Mesenchymal stem cell (in vitro differentiated cells and primary cell): ENCODE data around the gene FAM110D.

ENCODE experiments used
- DNase-seq: peaks from one replicate; pipeline ENCODE4 v3.0.0-alpha.2; 2013
- H2AFZ ChIP-seq: one replicate; pipeline ENCODE4 v1.6.1; 2013; ENCODE audit warnings: low read depth, mild to moderate bottlenecking, control low read depth, inconsistent platforms, low read length, moderate library complexity
- H2AK5ac ChIP-seq: 2 replicates; pipeline ENCODE4 v1.6.1; 2013; ENCODE audit warnings: low read length, moderate library complexity, mild to moderate bottlenecking, inconsistent platforms; ENCODE audit not compliant: severe bottlenecking
- H2BK120ac ChIP-seq: one replicate; pipeline ENCODE4 v1.6.1; 2013; ENCODE audit warnings: low read depth, mild to moderate bottlenecking, inconsistent platforms, low read length, moderate library complexity
- H2BK12ac ChIP-seq, 2 experiments: one replicate each; pipeline ENCODE4 v1.6.1; 2013; ENCODE audit warnings: inconsistent platforms in 2 of 2, low read length in 2 of 2, mild to moderate bottlenecking in 2 of 2, moderate library complexity in 2 of 2, control low read depth in 1 of 2
- H2BK15ac ChIP-seq: one replicate; pipeline ENCODE4 v1.6.1; 2013; ENCODE audit warnings: mild to moderate bottlenecking, low read depth, inconsistent platforms; ENCODE audit not compliant: poor library complexity, severe bottlenecking
- H2BK5ac ChIP-seq: 2 replicates; pipeline ENCODE4 v1.6.1; 2013; ENCODE audit warnings: low read depth, mild to moderate bottlenecking, low read length, control low read depth, inconsistent platforms; ENCODE audit not compliant: poor library complexity, severe bottlenecking
- H3K14ac ChIP-seq, 2 experiments: one replicate each; pipeline ENCODE4 v1.6.1; 2013; ENCODE audit warnings: inconsistent platforms in 2 of 2, low read length in 2 of 2, control low read depth in 1 of 2, mild to moderate bottlenecking in 1 of 2, moderate library complexity in 1 of 2
- H3K18ac ChIP-seq, 2 experiments: one replicate each; pipeline ENCODE4 v1.6.1; 2013; ENCODE audit warnings: inconsistent platforms in 2 of 2, low read length in 2 of 2, control low read depth in 1 of 2, low read depth in 1 of 2, mild to moderate bottlenecking in 1 of 2
- H3K23ac ChIP-seq, 2 experiments: one replicate each; pipeline ENCODE4 v1.6.1; 2013; ENCODE audit warnings: inconsistent platforms in 2 of 2, low read length in 2 of 2, mild to moderate bottlenecking in 2 of 2, moderate library complexity in 2 of 2, control low read depth in 1 of 2
- H3K27ac ChIP-seq: 2 replicates; pipeline ENCODE4 v1.5.1; 2013; ENCODE audit warnings: mild to moderate bottlenecking, moderate library complexity, low read length, control low read depth, inconsistent platforms; ENCODE audit not compliant: poor library complexity, severe bottlenecking
- H3K27me3 ChIP-seq, 2 experiments: 2 replicates each; pipeline versions ENCODE4 v1.6.1 to v1.7.0; 2013; ENCODE audit warnings: low read length in 2 of 2, mild to moderate bottlenecking in 2 of 2, moderate library complexity in 2 of 2, control low read depth in 1 of 2, inconsistent platforms in 1 of 2; ENCODE audit not compliant: control insufficient read depth in 1 of 2, insufficient read depth in 1 of 2
- H3K36me3 ChIP-seq, 2 experiments: 2 replicates each; pipeline versions ENCODE4 v1.6.1 to v1.7.0; 2013; ENCODE audit warnings: low read length in 2 of 2, control low read depth in 1 of 2, inconsistent platforms in 1 of 2, low read depth in 1 of 2, mild to moderate bottlenecking in 1 of 2; ENCODE audit not compliant: insufficient read depth in 2 of 2, control insufficient read depth in 1 of 2
- H3K4ac ChIP-seq, 2 experiments: one replicate each; pipeline ENCODE4 v1.6.1; 2013; ENCODE audit warnings: inconsistent platforms in 2 of 2, low read length in 2 of 2, mild to moderate bottlenecking in 2 of 2, moderate library complexity in 2 of 2, control low read depth in 1 of 2, low read depth in 1 of 2
- H3K4me1 ChIP-seq: 2 replicates; pipeline ENCODE4 v1.6.1; 2013; ENCODE audit warnings: low read depth, low read length, control low read depth; ENCODE audit not compliant: control insufficient read depth, insufficient read depth
- H3K4me2 ChIP-seq: 2 replicates; pipeline ENCODE4 v1.6.1; 2013; ENCODE audit warnings: low read length, mild to moderate bottlenecking, inconsistent platforms; ENCODE audit not compliant: poor library complexity, severe bottlenecking
- H3K4me3 ChIP-seq, 2 experiments: 2 replicates each; pipeline versions ENCODE4 v1.5.1 to v1.7.0; 2013; ENCODE audit warnings: low read length in 2 of 2, mild to moderate bottlenecking in 2 of 2, control low read depth in 1 of 2, low read depth in 1 of 2; ENCODE audit not compliant: insufficient read depth in 1 of 2
- H3K79me1 ChIP-seq: replicated peaks from 2 replicates; pipeline ENCODE4 v1.6.1; 2013; ENCODE audit warnings: mild to moderate bottlenecking, control low read depth, low read length, inconsistent platforms; ENCODE audit not compliant: poor library complexity, severe bottlenecking
- H3K9ac ChIP-seq: 2 replicates; pipeline ENCODE4 v1.7.0; 2013; ENCODE audit warnings: mild to moderate bottlenecking, low read length, moderate library complexity
- H3K9me3 ChIP-seq: 2 replicates; pipeline ENCODE4 v1.7.0; 2013; ENCODE audit warnings: mild to moderate bottlenecking, low read length; ENCODE audit not compliant: control insufficient read depth
- H4K8ac ChIP-seq: one replicate; pipeline ENCODE4 v1.6.1; 2013; ENCODE audit warnings: inconsistent platforms, mild to moderate bottlenecking, low read length, moderate library complexity
- H4K91ac ChIP-seq: one replicate; pipeline ENCODE4 v1.6.1; 2013; ENCODE audit warnings: mild to moderate bottlenecking, low read length, inconsistent platforms
- WGBS: methylation state at CpG from one replicate; pipeline ENCODE4 v1.1.7; 2013; ENCODE audit warnings: mixed read lengths; 5-methylcytosine and 5-hydroxymethylcytosine counted together

Gene FAM110D

GRCh38 chr1:26154750-26155149 is 4.1 kb upstream of the FAM110D start:
- H3K27ac ChIP-seq, result no peak overlapping the region
- H2AK5ac ChIP-seq, result no peak overlapping the region
- H3K27me3 ChIP-seq, result peaks cover 72 to 84% of the 10 kb centered on the region in 2 experiments
- H3K36me3 ChIP-seq, result no peaks in the 10 kb centered on the region
- 44% methylated on average over 8 of the region's 9 CpGs for WGBS
- H3K9me3 ChIP-seq, result no peaks in the 10 kb centered on the region
- H2BK12ac ChIP-seq, result no peak overlapping the region
- no peak overlapping the region for H4K91ac ChIP-seq
- H3K9ac ChIP-seq, result no peak overlapping the region
- no peak overlapping the region for H2BK5ac ChIP-seq
- H3K4ac ChIP-seq, result no peak overlapping the region
- no peak overlapping the region for H3K18ac ChIP-seq
- no peak overlapping the region for H3K14ac ChIP-seq
- H3K4me2 ChIP-seq, result no peak overlapping the region
- DNase-seq, result no peak
- H2BK15ac ChIP-seq, result no peak overlapping the region
- H3K4me3 ChIP-seq, result no peak overlapping the region
- no peak overlapping the region for H4K8ac ChIP-seq
- no peak overlapping the region for H2BK120ac ChIP-seq
- no peaks in the 10 kb centered on the region for H3K79me1 ChIP-seq
- H3K4me1 ChIP-seq, result peaks cover 5% of the 10 kb centered on the region
- H3K23ac ChIP-seq, result no peak overlapping the region
- H2AFZ ChIP-seq, result no peak overlapping the region

- peak overlapping the region in 1 of 2 experiments; percentile 5 for H3K18ac ChIP-seq
- no peak for DNase-seq
- no peak overlapping the region for H2BK12ac ChIP-seq
- no peak overlapping the region for H3K14ac ChIP-seq
- no peak overlapping the region for H4K8ac ChIP-seq
- peaks cover 5% of the 10 kb centered on the region for H3K4me1 ChIP-seq
- H3K27ac ChIP-seq, result no peak overlapping the region
- H2BK120ac ChIP-seq, result no peak overlapping the region
- no peak overlapping the region for H2BK5ac ChIP-seq
- H3K27me3 ChIP-seq, result peaks cover 69 to 81% of the 10 kb centered on the region in 2 experiments
- H3K36me3 ChIP-seq, result no peaks in the 10 kb centered on the region
- no peak overlapping the region for H2AK5ac ChIP-seq
- H3K9ac ChIP-seq, result no peak overlapping the region
- H2BK15ac ChIP-seq, result no peak overlapping the region
- H3K9me3 ChIP-seq, result no peaks in the 10 kb centered on the region
- H3K4me3 ChIP-seq, result no peak overlapping the region
- H3K4ac ChIP-seq, result no peak overlapping the region
- no peak overlapping the region for H4K91ac ChIP-seq
- H3K4me2 ChIP-seq, result no peak overlapping the region
- H2AFZ ChIP-seq, result no peak overlapping the region
- 35% methylated on average over 20 of the region's 21 CpGs for WGBS
- H3K23ac ChIP-seq, result no peak overlapping the region
- H3K79me1 ChIP-seq, result no peaks in the 10 kb centered on the region
Observed at GRCh38 chr1:26155370-26156284, 3.3 kb upstream of the FAM110D start.

GRCh38 chr1:26156285-26157038 is 2.4 kb upstream of the FAM110D start:
- Histone ChIP-seq H3K9ac (no peak overlapping the region), H3K79me1 (no peaks in the 10 kb centered on the region)

More at GRCh38 chr1:26156285-26157038, 2.4 kb upstream of the FAM110D start:
- Histone ChIP-seq H3K18ac (peak overlapping the region in 1 of 2 experiments; percentile 5), H3K27me3 (peaks cover 73 to 82% of the 10 kb centered on the region in 2 experiments), H3K4me2 (no peak overlapping the region), H4K8ac (peak overlapping the region; percentile 36), H2AFZ (no peak overlapping the region), H3K4me3 (no peak overlapping the region), H3K23ac (no peak overlapping the region), H2AK5ac (no peak overlapping the region), H2BK5ac (no peak overlapping the region), H3K14ac (no peak overlapping the region), H3K4me1 (peaks cover 10% of the 10 kb centered on the region), H3K9me3 (no peaks in the 10 kb centered on the region), H3K36me3 (no peaks in the 10 kb centered on the region), H2BK120ac (no peak overlapping the region), H3K27ac (no peak overlapping the region), H4K91ac (no peak overlapping the region), H3K4ac (no peak overlapping the region), H2BK15ac (peak overlapping the region; percentile 73), H2BK12ac (no peak overlapping the region)
- 14% methylated on average over 12 of the region's 12 CpGs for WGBS
- no peak for DNase-seq
